WTC11 (cell line): ENCODE data around the gene NRP2. TPM values are rescaled to one million over a fixed set of nuclear protein-coding genes. Genes with fewer than 3 reads are reported as not detected.

ENCODE experiments used
- ATAC-seq: fragments of 200-7000 bp; cut with Tn5 transposase; 2 replicates; pipeline ENCODE4 v1.10.0; 2021; ENCODE audit warnings: mild to moderate bottlenecking, moderate library complexity
- CTCF ChIA-PET: fragments of 300-600 bp; sonication (Branson Sonifier 250); formaldehyde crosslinking; loops from one replicate; lab custom pipeline; 2021; ENCODE audit warnings: antibody characterized with exemption; lab: Charles Lee
- POLR2A ChIA-PET: fragments of 350-600 bp; sonication (Branson Sonifier 250); formaldehyde crosslinking; loops from one replicate; lab custom pipeline; 2021; ENCODE audit warnings: antibody characterized with exemption; lab: Charles Lee
- DNase-seq: peaks from one replicate; pipeline ENCODE4 v3.0.0; 2021; ENCODE audit warnings: low spot score
- H3K27ac Mint-ChIP-seq: 2 replicates; pipeline ENCODE4 v1.8.0; 2021; ENCODE audit warnings: mixed read lengths
- H3K27me3 Mint-ChIP-seq: 2 replicates; pipeline ENCODE4 v1.8.0; 2021; ENCODE audit warnings: low read depth, mild to moderate bottlenecking, moderate library complexity, mixed read lengths
- H3K36me3 Mint-ChIP-seq: 2 replicates; pipeline ENCODE4 v1.8.0; 2021; ENCODE audit warnings: mixed read lengths
- H3K4me1 Mint-ChIP-seq: 2 replicates; pipeline ENCODE4 v1.8.0; 2022; ENCODE audit warnings: mixed read lengths
- H3K4me3 Mint-ChIP-seq: 2 replicates; pipeline ENCODE4 v1.8.0; 2021; ENCODE audit warnings: mild to moderate bottlenecking, moderate library complexity, mixed read lengths
- H3K9me3 Mint-ChIP-seq: 2 replicates; pipeline ENCODE4 v1.8.0; 2021; ENCODE audit warnings: mixed read lengths
- ATF2 ChIP-seq: sonication (generic); formaldehyde crosslinking; IDR thresholded peaks from 2 replicates; pipeline ENCODE4 v1.8.1; 2022; ENCODE audit warnings: low read depth, missing genetic modification reagents, borderline replicate concordance
- CBFB ChIP-seq: sonication (generic); formaldehyde crosslinking; IDR thresholded peaks from 2 replicates; pipeline ENCODE4 v1.8.1; 2022; ENCODE audit warnings: mild to moderate bottlenecking, low read depth, missing genetic modification reagents
- E2F4 ChIP-seq: sonication (generic); formaldehyde crosslinking; IDR thresholded peaks from 2 replicates; pipeline ENCODE4 v1.8.1; 2022; ENCODE audit warnings: low read depth, mild to moderate bottlenecking, moderate library complexity, missing genetic modification reagents, borderline replicate concordance
- ELF4 ChIP-seq: sonication (generic); formaldehyde crosslinking; IDR thresholded peaks from 2 replicates; pipeline ENCODE4 v1.8.1; 2022; ENCODE audit warnings: low read depth, mild to moderate bottlenecking, moderate library complexity, missing genetic modification reagents
- EMX1 ChIP-seq: fragments of 250-450 bp; sonication (Bioruptor Pico); IDR thresholded peaks from 2 replicates; pipeline ENCODE4 v1.8.0; 2021; ENCODE audit warnings: mild to moderate bottlenecking
- ESRRA ChIP-seq: sonication (generic); formaldehyde crosslinking; IDR thresholded peaks from 2 replicates; pipeline ENCODE4 v1.8.1; 2022; ENCODE audit warnings: mild to moderate bottlenecking, missing genetic modification reagents, borderline replicate concordance
- FOXK1 ChIP-seq: sonication (generic); formaldehyde crosslinking; IDR thresholded peaks from 2 replicates; pipeline ENCODE4 v1.8.0; 2022; ENCODE audit warnings: mild to moderate bottlenecking, moderate library complexity, missing genetic modification reagents
- FOXP4 ChIP-seq: sonication (generic); formaldehyde crosslinking; IDR thresholded peaks from 2 replicates; pipeline ENCODE4 v1.8.0; 2022; ENCODE audit warnings: mild to moderate bottlenecking, missing genetic modification reagents
- GABPB1 ChIP-seq: sonication (generic); formaldehyde crosslinking; IDR thresholded peaks from 2 replicates; pipeline ENCODE4 v1.8.1; 2023; ENCODE audit warnings: mild to moderate bottlenecking, missing genetic modification reagents
- MXD4 ChIP-seq: fragments of 250-450 bp; sonication (Bioruptor Pico); IDR thresholded peaks from 2 replicates; pipeline ENCODE4 v1.8.0; 2021; ENCODE audit warnings: mild to moderate bottlenecking, moderate library complexity, borderline replicate concordance
- MYBL2 ChIP-seq: sonication (generic); formaldehyde crosslinking; IDR thresholded peaks from 2 replicates; pipeline ENCODE4 v1.8.1; 2023; ENCODE audit warnings: mild to moderate bottlenecking, moderate library complexity, missing genetic modification reagents
- NFE2L1 ChIP-seq: sonication (generic); formaldehyde crosslinking; IDR thresholded peaks from 2 replicates; pipeline ENCODE4 v1.8.1; 2023; ENCODE audit warnings: missing genetic modification reagents
- NFYB ChIP-seq: sonication (generic); formaldehyde crosslinking; conservative IDR thresholded peaks from 2 replicates; pipeline ENCODE4 v1.8.0; 2022; ENCODE audit warnings: low read depth, missing genetic modification reagents
- PRDM15 ChIP-seq: sonication (generic); formaldehyde crosslinking; IDR thresholded peaks from 2 replicates; pipeline ENCODE4 v1.8.0; 2022; ENCODE audit warnings: missing genetic modification reagents
- PREB ChIP-seq: sonication (generic); formaldehyde crosslinking; IDR thresholded peaks from 2 replicates; pipeline ENCODE4 v1.8.1; 2022; ENCODE audit warnings: mild to moderate bottlenecking, missing genetic modification reagents, moderate library complexity, borderline replicate concordance
- SMAD4 ChIP-seq: sonication (generic); formaldehyde crosslinking; IDR thresholded peaks from 2 replicates; pipeline ENCODE4 v1.8.0; 2022; ENCODE audit warnings: mild to moderate bottlenecking, missing genetic modification reagents
- TEAD4 ChIP-seq: sonication (generic); formaldehyde crosslinking; IDR thresholded peaks from 2 replicates; pipeline ENCODE4 v1.8.0; 2022; ENCODE audit warnings: mild to moderate bottlenecking, missing genetic modification reagents
- USF1 ChIP-seq: sonication (generic); formaldehyde crosslinking; IDR thresholded peaks from 2 replicates; pipeline ENCODE4 v1.8.0; 2022; ENCODE audit warnings: mild to moderate bottlenecking, missing genetic modification reagents
- ZNF121 ChIP-seq: sonication (generic); formaldehyde crosslinking; IDR thresholded peaks from 2 replicates; pipeline ENCODE4 v1.8.0; 2023; ENCODE audit warnings: missing genetic modification reagents
- ZNF423 ChIP-seq: fragments of 250-450 bp; sonication (Bioruptor Pico); IDR thresholded peaks from 2 replicates; pipeline ENCODE4 v2.1.2; 2022; ENCODE audit warnings: mild to moderate bottlenecking, moderate library complexity
- total RNA-seq: library from RNA; stranded (reverse); gene quantifications from 3 replicates; pipeline ENCODE4 v1.2.3, GENCODE V29; 2021

The NRP2 gene
- total RNA-seq, 1 experiment from 2014 or later: 41.0 TPM

- no peak for ATAC-seq
- Mint-ChIP-seq H3K4me1 (peaks cover 26% of the 10 kb centered on the region), H3K27ac (no peak overlapping the region)
- POLR2A ChIA-PET: no interaction called here
- TF ChIP-seq CBFB: no peak
- TF ChIP-seq FOXK1 (CRISPR knock-in tag): no peak
- no peak for TF ChIP-seq MXD4
- no peak for TF ChIP-seq USF1 (CRISPR knock-in tag)
- TF ChIP-seq ZNF423 (CRISPR knock-in tag): no peak
- TF ChIP-seq NFYB: no peak
- TF ChIP-seq EMX1 (CRISPR knock-in tag): no peak
- no peak for TF ChIP-seq GABPB1
- no peak for TF ChIP-seq TEAD4 (CRISPR knock-in tag)
- no peak for TF ChIP-seq FOXP4 (CRISPR knock-in tag)
- TF ChIP-seq, all 79 proteins: peak for 0
- Mint-ChIP-seq H3K27me3 (no peaks in the 10 kb centered on the region), H3K9me3 (peaks cover 5% of the 10 kb centered on the region), H3K36me3 (peaks cover 4% of the 10 kb centered on the region; the same call in 1 of the 2 replicates), H3K4me3 (no peak overlapping the region)
- CTCF ChIA-PET: interaction anchor here (1.7 kb wide), 1 partner anchor 8 kb away, joined by 12 read pairs; no protein-coding TSS in a partner anchor
- no peak for DNase-seq
These were observed 30.2 kb downstream of the NRP2 start for GRCh38 chr2:205712508-205712907.

- DNase-seq (no peak), ATAC-seq (no peak)
- Mint-ChIP-seq H3K9me3 (peaks cover 5% of the 10 kb centered on the region), H3K27me3 (no peaks in the 10 kb centered on the region), H3K36me3 (peaks cover 4% of the 10 kb centered on the region; the same call in 1 of the 2 replicates), H3K4me1 (peaks cover 26% of the 10 kb centered on the region), H3K27ac (no peak overlapping the region), H3K4me3 (no peak overlapping the region)
- no peak for TF ChIP-seq PRDM15 (CRISPR knock-in tag)
- TF ChIP-seq ESRRA: no peak
- no peak for TF ChIP-seq ZNF121 (CRISPR knock-in tag)
- TF ChIP-seq ATF2 (CRISPR knock-in tag): no peak
- ChIA-PET POLR2A (no interaction called here), CTCF (interaction anchor here (0.6 kb wide), 1 partner anchor 32 kb away, joined by 6 read pairs; no protein-coding TSS in a partner anchor)
These were observed 30.8 kb downstream of the NRP2 start for GRCh38 chr2:205713086-205713485.

- peaks cover 4% of the 10 kb centered on the region; the same call in 1 of the 2 replicates for H3K36me3 Mint-ChIP-seq
- ATAC-seq (no peak; the same call in 1 of the 2 replicates), DNase-seq (no peak)
- ChIA-PET POLR2A (no interaction called here), CTCF (interaction anchor here (1.0 kb wide), 1 partner anchor 38 kb away, joined by 3 read pairs; no protein-coding TSS in a partner anchor)
- H3K27me3 Mint-ChIP-seq: no peaks in the 10 kb centered on the region
- H3K4me3 Mint-ChIP-seq: no peak overlapping the region
- H3K4me1 Mint-ChIP-seq: peaks cover 32% of the 10 kb centered on the region
- peak overlapping the region; percentile 15; the same call in 1 of the 2 replicates for H3K27ac Mint-ChIP-seq
- peaks cover 5% of the 10 kb centered on the region for H3K9me3 Mint-ChIP-seq
- no peak for TF ChIP-seq EMX1 (CRISPR knock-in tag)
- TF ChIP-seq MYBL2: no peak
- no peak for TF ChIP-seq PREB
- no peak for TF ChIP-seq ELF4 (CRISPR knock-in tag)
- no peak for TF ChIP-seq NFE2L1
- TF ChIP-seq E2F4: no peak
- no peak for TF ChIP-seq SMAD4 (CRISPR knock-in tag)
- no peak for TF ChIP-seq CBFB
These were observed 31.9 kb downstream of the NRP2 start for GRCh38 chr2:205714058-205714776.
